CD4-positive, alpha-beta T cell treated with Interferon gamma for 1 hour (primary cell): ENCODE results near the gene TSHB.
A peak's percentile ranks its signal among the peaks of the same experiment; 100 is the strongest.

ENCODE experiments used
- DNase-seq: peaks from one replicate; pipeline ENCODE4 v3.0.0-alpha.2; 2020

The TSHB gene

GRCh38 chr1:115062542-115063004 lies 32.9 kb downstream of the TSHB start:
- peak; percentile 94 for DNase-seq

- DNase-seq: no peak
Observed at GRCh38 chr1:115063228-115063901, 33.7 kb downstream of the TSHB start.

GRCh38 chr1:115064461-115064860 lies 34.8 kb downstream of the TSHB start:
- DNase-seq: no peak

- DNase-seq: no peak
Observed at GRCh38 chr1:115065021-115065420, 35.4 kb downstream of the TSHB start.

GRCh38 chr1:115067161-115067859 lies 37.7 kb downstream of the TSHB start:
- no peak for DNase-seq

- DNase-seq: no peak
Observed at GRCh38 chr1:115068826-115069585, 39.4 kb downstream of the TSHB start.

GRCh38 chr1:115069659-115070308 lies 40.2 kb downstream of the TSHB start:
- DNase-seq: no peak

- DNase-seq: no peak
Observed at GRCh38 chr1:115071012-115071664, 41.5 kb downstream of the TSHB start.

- no peak for DNase-seq
Observed at GRCh38 chr1:115073298-115074087, 43.9 kb downstream of the TSHB start.

- DNase-seq: no peak
Observed at GRCh38 chr1:115074839-115075534, 45.4 kb downstream of the TSHB start.

GRCh38 chr1:115076384-115076915 lies 46.8 kb downstream of the TSHB start:
- no peak for DNase-seq

- DNase-seq: no peak
Observed at GRCh38 chr1:115077286-115077983, 47.8 kb downstream of the TSHB start.

- DNase-seq: no peak
Observed at GRCh38 chr1:115077984-115078330, 48.3 kb downstream of the TSHB start.

GRCh38 chr1:115078708-115079107 lies 49.1 kb downstream of the TSHB start:
- DNase-seq: no peak

GRCh38 chr1:115082949-115083348 lies 53.3 kb downstream of the TSHB start:
- no peak for DNase-seq
